Measurements from ENCODE around the gene VPS9D1. TPM values are rescaled to one million over a fixed set of nuclear protein-coding genes. Genes with fewer than 3 reads are reported as not detected.

Gene VPS9D1
- total and polyA plus RNA-seq, 2 experiments from 2014 or later = 2.1 to 2.2 TPM

GRCh38 chr16:89722392-89723278 is 1.9 kb upstream of the VPS9D1 start (continued):
- no peak for TF ChIP-seq ZNF462 (CRISPR knock-in tag; IDR thresholded peaks at IDR 0.05)

GRCh38 chr16:89721546-89722391 is 1.1 kb upstream of the VPS9D1 start:
- Mint-ChIP-seq H3K27me3 (ENCODE audit: insufficient read depth, low read depth, poor library complexity) (peaks cover 47% of the 10 kb centered on the region), H3K9me3 (no peaks in the 10 kb centered on the region; the same call in 2 of the 3 replicates), H3K4me3 (peak overlapping the region; percentile 69), H3K27ac (no peak overlapping the region), H3K36me3 (ENCODE audit: low read depth) (peaks cover 26% of the 10 kb centered on the region), H3K4me1 (peaks cover 16% of the 10 kb centered on the region)
- Histone ChIP-seq H3K27ac (ENCODE audit: low read depth) (no peak overlapping the region), H3K9me2 (ENCODE audit: insufficient read depth) (no peaks in the 10 kb centered on the region), H3K79me2 (replicated peaks; ENCODE audit: insufficient read depth) (no peaks in the 10 kb centered on the region), H3K4me3 (peak overlapping the region; percentile 77), H3K4me2 (peak overlapping the region; percentile 93), H4K20me1 (replicated peaks; ENCODE audit: insufficient read depth) (peaks cover 9% of the 10 kb centered on the region; the same call in 1 of the 2 replicates), H3K36me3 (ENCODE audit: insufficient read depth) (0 out of 2 replicates have a peak, but pooled peaks cover 4% of the 10 kb centered on the region), H2AFZ (peak overlapping the region; percentile 72; the same call in 1 of the 2 replicates), H3F3A (replicated peaks; ENCODE audit: low read depth) (peaks cover 35% of the 10 kb centered on the region), H3K4me1 (ENCODE audit: insufficient read depth) (peaks cover 13% of the 10 kb centered on the region), H3K27me3 (ENCODE audit: insufficient read depth) (peaks cover 67% of the 10 kb centered on the region)
- DNase-seq (ENCODE audit: low spot score) (peak; percentile 52), ATAC-seq (peak; percentile 12)
- TF ChIP-seq STAT1 (IDR thresholded peaks at IDR 0.05; ENCODE audit: unreplicated experiment) (no peak), ZNF331 (CRISPR knock-in tag; IDR thresholded peaks at IDR 0.05; ENCODE audit: low read depth) (no peak), ZNF462 (CRISPR knock-in tag; IDR thresholded peaks at IDR 0.05) (no peak), ETS1 (IDR thresholded peaks at IDR 0.05) (0 out of 2 replicates have a peak, but pooled peaks have one; percentile 32)

All from GM23338 (cell line).